H9 (cell line): ENCODE data around the gene TTC12. TPM values are rescaled to one million over a fixed set of nuclear protein-coding genes. Genes with fewer than 3 reads are reported as not detected.

Source experiments
- DNase-seq: peaks from one replicate; pipeline ENCODE4 v3.0.0-alpha.2; 2017
- H2AFZ ChIP-seq: one replicate; pipeline ENCODE4 v1.6.1; 2013; ENCODE audit warnings: mild to moderate bottlenecking, low read length, control low read depth, moderate library complexity
- H2AK5ac ChIP-seq: 2 replicates; pipeline ENCODE4 v1.6.1; 2013; ENCODE audit warnings: low read length, control low read depth, mixed read lengths; ENCODE audit not compliant: insufficient read length
- H2BK120ac ChIP-seq: one replicate; pipeline ENCODE4 v1.6.1; 2013; ENCODE audit warnings: low read depth, mild to moderate bottlenecking, low read length, control low read depth, inconsistent platforms; ENCODE audit not compliant: poor library complexity, severe bottlenecking
- H2BK12ac ChIP-seq: 2 replicates; pipeline ENCODE4 v1.6.1; 2013; ENCODE audit warnings: low read length, control low read depth, mixed read lengths, low read depth; ENCODE audit not compliant: insufficient read length
- H2BK15ac ChIP-seq: 2 replicates; pipeline ENCODE4 v1.6.1; 2013; ENCODE audit warnings: low read depth, low read length, control low read depth
- H2BK20ac ChIP-seq: one replicate; pipeline ENCODE4 v1.6.1; 2013; ENCODE audit warnings: low read depth, mild to moderate bottlenecking, low read length, control low read depth, inconsistent platforms; ENCODE audit not compliant: poor library complexity, severe bottlenecking
- H2BK5ac ChIP-seq: 2 replicates; pipeline ENCODE4 v1.6.1; 2013; ENCODE audit warnings: low read length, control low read depth, mixed read lengths; ENCODE audit not compliant: insufficient read length
- H3K14ac ChIP-seq: 2 replicates; pipeline ENCODE4 v1.6.1; 2013; ENCODE audit warnings: low read length, control low read depth; ENCODE audit not compliant: insufficient read depth
- H3K18ac ChIP-seq: 2 replicates; pipeline ENCODE4 v1.6.1; 2013; ENCODE audit warnings: low read depth, mild to moderate bottlenecking, mixed read lengths, low read length, control low read depth; ENCODE audit not compliant: insufficient read length
- H3K23ac ChIP-seq: 2 replicates; pipeline ENCODE4 v1.6.1; 2013; ENCODE audit warnings: low read length, control low read depth, mixed read lengths, low read depth; ENCODE audit not compliant: insufficient read length
- H3K23me2 ChIP-seq: 2 replicates; pipeline ENCODE4 v1.6.1; 2013; ENCODE audit warnings: low read depth, mild to moderate bottlenecking, mixed read lengths, low read length, control low read depth; ENCODE audit not compliant: insufficient read length, poor library complexity, severe bottlenecking
- H3K27ac ChIP-seq: 2 replicates; pipeline ENCODE4 v1.5.1; 2013; ENCODE audit warnings: low read length, control low read depth, mixed read lengths, low read depth; ENCODE audit not compliant: insufficient read length
- H3K27me3 ChIP-seq: 2 replicates; pipeline ENCODE4 v1.6.1; 2013; ENCODE audit warnings: low read length, control low read depth, inconsistent platforms; ENCODE audit not compliant: insufficient read depth
- H3K4ac ChIP-seq: 2 replicates; pipeline ENCODE4 v1.6.1; 2013; ENCODE audit warnings: low read depth, mild to moderate bottlenecking, control low read depth, inconsistent platforms, low read length, moderate library complexity
- H3K4me1 ChIP-seq: 2 replicates; pipeline ENCODE4 v1.6.1; 2013; ENCODE audit warnings: low read length, control low read depth, inconsistent platforms; ENCODE audit not compliant: insufficient read depth
- H3K4me2 ChIP-seq: 2 replicates; pipeline ENCODE4 v1.6.1; 2013; ENCODE audit warnings: low read length, control low read depth, mixed read lengths; ENCODE audit not compliant: insufficient read length, insufficient read depth
- H3K56ac ChIP-seq: 2 replicates; pipeline ENCODE4 v1.6.1; 2013; ENCODE audit warnings: low read depth, mild to moderate bottlenecking, mixed read lengths, low read length, control low read depth; ENCODE audit not compliant: insufficient read length
- H3K79me1 ChIP-seq: 2 replicates; pipeline ENCODE4 v1.6.1; 2013; ENCODE audit warnings: low read depth, mild to moderate bottlenecking, moderate library complexity, low read length, control low read depth, inconsistent platforms; ENCODE audit not compliant: insufficient read depth, poor library complexity, severe bottlenecking
- H3K79me2 ChIP-seq: 2 replicates; pipeline ENCODE4 v1.6.1; 2013; ENCODE audit warnings: low read length, control low read depth, inconsistent platforms; ENCODE audit not compliant: insufficient read depth
- H3K9ac ChIP-seq: 2 replicates; pipeline ENCODE4 v1.6.1; 2013; ENCODE audit warnings: low read length, control low read depth, mixed read lengths; ENCODE audit not compliant: insufficient read length; ENCODE audit errors: extremely low read depth
- H3K9me3 ChIP-seq: one replicate; pipeline ENCODE4 v1.6.1; 2013; ENCODE audit warnings: low read depth, low read length, inconsistent platforms; ENCODE audit not compliant: control insufficient read depth
- H3T11ph ChIP-seq: one replicate; pipeline ENCODE4 v1.6.1; 2013; ENCODE audit warnings: mild to moderate bottlenecking, low read length, control low read depth, inconsistent platforms
- H4K20me1 ChIP-seq: one replicate; pipeline ENCODE4 v1.6.1; 2013; ENCODE audit not compliant: control insufficient read depth, insufficient read length, insufficient read depth
- H4K5ac ChIP-seq: 2 replicates; pipeline ENCODE4 v1.6.1; 2013; ENCODE audit warnings: low read depth, mild to moderate bottlenecking, mixed read lengths, low read length, control low read depth; ENCODE audit not compliant: insufficient read length
- H4K8ac ChIP-seq: replicated peaks from 2 replicates; pipeline ENCODE4 v1.6.1; 2013; ENCODE audit warnings: low read length, control low read depth, mixed read lengths, low read depth; ENCODE audit not compliant: insufficient read length
- H4K91ac ChIP-seq: 2 replicates; pipeline ENCODE4 v1.6.1; 2013; ENCODE audit warnings: low read depth, mild to moderate bottlenecking, moderate library complexity, mixed read lengths, low read length, control low read depth; ENCODE audit not compliant: insufficient read length
- H3K27ac Mint-ChIP-seq, 3 experiments: 2 replicates in 2 of 3; 3 replicates in 1 of 3; pipeline ENCODE4 v1.8.0; 2020 to 2021; ENCODE audit warnings: mixed read lengths in 3 of 3, mild to moderate bottlenecking in 1 of 3, moderate library complexity in 1 of 3
- H3K27me3 Mint-ChIP-seq: 2 replicates; pipeline ENCODE4 v1.8.0; 2021; ENCODE audit warnings: low read depth, mild to moderate bottlenecking, moderate library complexity, mixed read lengths
- H3K36me3 Mint-ChIP-seq, 3 experiments: 2 replicates in 2 of 3; 3 replicates in 1 of 3; pipeline ENCODE4 v1.8.0; 2020 to 2021; ENCODE audit warnings: low read depth in 3 of 3, mixed read lengths in 3 of 3; ENCODE audit not compliant: insufficient read depth in 1 of 3
- H3K4me1 Mint-ChIP-seq, 2 experiments: 2 replicates each; pipeline ENCODE4 v1.8.0; 2020; ENCODE audit warnings: mixed read lengths in 2 of 2
- H3K4me3 Mint-ChIP-seq, 2 experiments: 2 replicates in 1 of 2; 3 replicates in 1 of 2; pipeline ENCODE4 v1.8.0; 2020 to 2021; ENCODE audit warnings: mild to moderate bottlenecking in 2 of 2, mixed read lengths in 2 of 2, moderate library complexity in 1 of 2
- H3K9me3 Mint-ChIP-seq, 2 experiments: 2 replicates in 1 of 2; 3 replicates in 1 of 2; pipeline ENCODE4 v1.8.0; 2020; ENCODE audit warnings: mild to moderate bottlenecking in 2 of 2, mixed read lengths in 2 of 2, moderate library complexity in 1 of 2
- CTCF ChIP-seq: fragments of 200-600 bp; sonication (generic); conservative IDR thresholded peaks from 3 replicates; pipeline ENCODE4 v1.8.0; 2021; ENCODE audit warnings: antibody characterized with exemption, mild to moderate bottlenecking
- WGBS: extraction: QIAGEN DNeasy Blood & Tissue Kit; methylation state at CpG from one replicate; pipeline ENCODE4 v1.1.7; 2013; ENCODE audit warnings: missing lambda C conversion rate, low lambda C conversion rate, mixed read lengths; ENCODE audit not compliant: insufficient read length; ENCODE audit errors: extremely low coverage; 5-methylcytosine and 5-hydroxymethylcytosine counted together
- total RNA-seq: library from RNA; stranded (reverse); gene quantifications from 2 replicates; pipeline ENCODE4 v1.2.1, GENCODE V29; 2021

The TTC12 gene
- total RNA-seq, 1 experiment from 2014 or later: 8.3 TPM

- H3K27me3 ChIP-seq: no peaks in the 10 kb centered on the region
- H2BK5ac ChIP-seq: no peak overlapping the region
- H3K4me1 ChIP-seq: no peaks in the 10 kb centered on the region
- no peak overlapping the region for H3K9ac ChIP-seq
- H4K8ac ChIP-seq: no peak overlapping the region
- no peaks in the 10 kb centered on the region; the same call in 1 of the 2 replicates for H3K27me3 Mint-ChIP-seq
- H2BK12ac ChIP-seq: no peak overlapping the region
- TF ChIP-seq CTCF: no peak
- H2BK20ac ChIP-seq: no peak overlapping the region
- no peaks in the 10 kb centered on the region for H3K79me1 ChIP-seq
- no peak overlapping the region for H3K27ac ChIP-seq
- H3K4me2 ChIP-seq: no peak overlapping the region
- no peak overlapping the region for H4K91ac ChIP-seq
- no peak overlapping the region for H2AK5ac ChIP-seq
- no peak overlapping the region for H2AFZ ChIP-seq
- H3K9me3 ChIP-seq: no peaks in the 10 kb centered on the region
- no peaks in the 10 kb centered on the region for H4K20me1 ChIP-seq
- H3K36me3 Mint-ChIP-seq: no peaks in the 10 kb centered on the region; a peak in 1 of 7 replicates
- no peak overlapping the region for H3K4me3 Mint-ChIP-seq
- DNase-seq: no peak
- H4K5ac ChIP-seq: no peak overlapping the region
- H3T11ph ChIP-seq: no peak overlapping the region
- no peaks in the 10 kb centered on the region for H3K9me3 Mint-ChIP-seq
- no peak overlapping the region for H3K23ac ChIP-seq
- no CpG with 5 or more reads among the region's 3 CpGs for WGBS
- H3K4ac ChIP-seq: no peak overlapping the region
- no peak overlapping the region for H3K18ac ChIP-seq
- no peaks in the 10 kb centered on the region for H3K23me2 ChIP-seq
- no peak overlapping the region; a peak in 1 of 7 replicates for H3K27ac Mint-ChIP-seq
- H3K4me1 Mint-ChIP-seq: no peaks in the 10 kb centered on the region; a peak in 1 of 4 replicates
- no peak overlapping the region for H2BK15ac ChIP-seq
- H3K14ac ChIP-seq: no peak overlapping the region
- H3K56ac ChIP-seq: no peak overlapping the region
- H3K79me2 ChIP-seq: no peaks in the 10 kb centered on the region
- no peak overlapping the region for H2BK120ac ChIP-seq
Observed at GRCh38 chr11:113287801-113288200, 26.6 kb upstream of the TTC12 start.
